ENCODE measurements around the gene PROSER3. TPM values are rescaled to one million over a fixed set of nuclear protein-coding genes. Genes with fewer than 3 reads are reported as not detected.

Gene PROSER3
- total and polyA plus RNA-seq, 8 donors: 7.2 to 19.6 (median 8.6) TPM

DNA sequence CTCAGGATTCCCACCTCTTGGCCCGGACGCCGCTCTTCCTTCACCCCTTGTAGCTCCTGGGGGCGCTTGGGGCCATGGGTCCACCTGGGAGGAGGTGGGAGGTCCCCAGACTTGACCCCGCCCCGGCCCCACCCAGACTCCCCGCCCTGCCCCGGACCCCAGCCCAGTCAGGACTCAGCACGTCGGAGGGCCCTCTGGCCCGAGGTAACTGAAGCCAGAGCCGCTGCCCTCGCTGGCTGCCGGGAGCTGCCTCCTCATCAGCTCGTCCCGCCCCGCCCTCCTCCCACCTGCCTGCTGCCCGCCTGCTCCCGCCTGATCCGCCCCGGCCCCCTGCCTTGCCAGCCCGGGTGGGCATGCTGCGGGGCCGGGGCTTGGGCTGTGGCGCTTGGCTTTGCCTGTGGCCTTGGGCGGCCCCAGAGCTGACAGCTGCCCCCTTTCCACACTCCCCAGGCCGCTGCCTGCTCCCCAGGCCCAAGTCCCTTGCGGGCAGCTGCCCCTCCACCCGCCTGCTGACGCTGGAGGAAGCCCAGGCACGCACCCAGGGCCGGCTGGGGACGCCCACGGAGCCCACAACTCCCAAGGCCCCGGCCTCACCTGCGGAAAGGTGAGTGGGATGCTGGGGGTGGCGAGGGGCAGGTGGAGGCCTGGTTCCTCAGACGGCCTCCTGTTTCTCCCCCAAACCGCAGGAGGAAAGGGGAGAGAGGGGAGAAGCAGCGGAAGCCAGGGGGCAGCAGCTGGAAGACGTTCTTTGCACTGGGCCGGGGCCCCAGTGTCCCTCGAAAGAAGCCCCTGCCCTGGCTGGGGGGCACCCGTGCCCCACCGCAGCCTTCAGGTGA, 26.7 kb downstream of the PROSER3 start:
- FAIRE-seq (no peak), DNase-seq (peak in 1 of 6 donors; percentile 72), ATAC-seq (peak in 1 of 4 donors; percentile 19)
- TF ChIP-seq, protein P1, sequence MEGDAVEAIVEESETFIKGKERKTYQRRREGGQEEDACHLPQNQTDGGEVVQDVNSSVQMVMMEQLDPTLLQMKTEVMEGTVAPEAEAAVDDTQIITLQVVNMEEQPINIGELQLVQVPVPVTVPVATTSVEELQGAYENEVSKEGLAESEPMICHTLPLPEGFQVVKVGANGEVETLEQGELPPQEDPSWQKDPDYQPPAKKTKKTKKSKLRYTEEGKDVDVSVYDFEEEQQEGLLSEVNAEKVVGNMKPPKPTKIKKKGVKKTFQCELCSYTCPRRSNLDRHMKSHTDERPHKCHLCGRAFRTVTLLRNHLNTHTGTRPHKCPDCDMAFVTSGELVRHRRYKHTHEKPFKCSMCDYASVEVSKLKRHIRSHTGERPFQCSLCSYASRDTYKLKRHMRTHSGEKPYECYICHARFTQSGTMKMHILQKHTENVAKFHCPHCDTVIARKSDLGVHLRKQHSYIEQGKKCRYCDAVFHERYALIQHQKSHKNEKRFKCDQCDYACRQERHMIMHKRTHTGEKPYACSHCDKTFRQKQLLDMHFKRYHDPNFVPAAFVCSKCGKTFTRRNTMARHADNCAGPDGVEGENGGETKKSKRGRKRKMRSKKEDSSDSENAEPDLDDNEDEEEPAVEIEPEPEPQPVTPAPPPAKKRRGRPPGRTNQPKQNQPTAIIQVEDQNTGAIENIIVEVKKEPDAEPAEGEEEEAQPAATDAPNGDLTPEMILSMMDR (IDR thresholded peaks at IDR 0.05): no peak
- Histone ChIP-seq H3K36me3 (no peaks in the 10 kb centered on the region), H3K4me3 (no peak overlapping the region), H3K27me3 (no peaks in the 10 kb centered on the region), H3K4me1 (no peaks in the 10 kb centered on the region), H3K9me3 (no peaks in the 10 kb centered on the region), H3K27ac (no peak overlapping the region)
- 85 to 86% methylated on average over 31 to 45 of the region's 45 CpGs for WGBS, 2 donors
- intact Hi-C loops (cut with DNase I): no loop called here

DNA sequence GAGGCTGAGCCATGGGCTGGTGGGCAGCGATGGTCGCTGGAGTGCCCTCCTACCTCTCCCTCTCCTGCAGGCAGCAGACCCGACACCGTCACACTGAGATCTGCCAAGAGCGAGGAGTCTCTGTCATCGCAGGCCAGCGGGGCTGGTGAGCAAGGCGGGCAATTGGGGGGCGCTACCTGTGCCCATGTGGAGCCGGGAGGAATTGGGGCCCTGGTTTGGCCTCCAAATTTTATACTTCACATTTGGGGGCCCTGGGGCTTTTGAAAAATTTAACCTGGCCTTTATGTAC, 27.3 kb downstream of the PROSER3 start:
- Histone ChIP-seq H3K9me3 (no peaks in the 10 kb centered on the region), H3K4me1 (no peaks in the 10 kb centered on the region), H3K27me3 (no peaks in the 10 kb centered on the region), H3K36me3 (no peaks in the 10 kb centered on the region), H3K27ac (no peak overlapping the region), H3K4me3 (no peak overlapping the region)
- 93 to 94% methylated on average over 10 of the region's 10 CpGs for WGBS, 2 donors
- FAIRE-seq: no peak
- no peak for ATAC-seq
- TF ChIP-seq, protein P1 (IDR thresholded peaks at IDR 0.05): no peak
- no peak for DNase-seq
- intact Hi-C loops (cut with DNase I): no loop called here

DNA sequence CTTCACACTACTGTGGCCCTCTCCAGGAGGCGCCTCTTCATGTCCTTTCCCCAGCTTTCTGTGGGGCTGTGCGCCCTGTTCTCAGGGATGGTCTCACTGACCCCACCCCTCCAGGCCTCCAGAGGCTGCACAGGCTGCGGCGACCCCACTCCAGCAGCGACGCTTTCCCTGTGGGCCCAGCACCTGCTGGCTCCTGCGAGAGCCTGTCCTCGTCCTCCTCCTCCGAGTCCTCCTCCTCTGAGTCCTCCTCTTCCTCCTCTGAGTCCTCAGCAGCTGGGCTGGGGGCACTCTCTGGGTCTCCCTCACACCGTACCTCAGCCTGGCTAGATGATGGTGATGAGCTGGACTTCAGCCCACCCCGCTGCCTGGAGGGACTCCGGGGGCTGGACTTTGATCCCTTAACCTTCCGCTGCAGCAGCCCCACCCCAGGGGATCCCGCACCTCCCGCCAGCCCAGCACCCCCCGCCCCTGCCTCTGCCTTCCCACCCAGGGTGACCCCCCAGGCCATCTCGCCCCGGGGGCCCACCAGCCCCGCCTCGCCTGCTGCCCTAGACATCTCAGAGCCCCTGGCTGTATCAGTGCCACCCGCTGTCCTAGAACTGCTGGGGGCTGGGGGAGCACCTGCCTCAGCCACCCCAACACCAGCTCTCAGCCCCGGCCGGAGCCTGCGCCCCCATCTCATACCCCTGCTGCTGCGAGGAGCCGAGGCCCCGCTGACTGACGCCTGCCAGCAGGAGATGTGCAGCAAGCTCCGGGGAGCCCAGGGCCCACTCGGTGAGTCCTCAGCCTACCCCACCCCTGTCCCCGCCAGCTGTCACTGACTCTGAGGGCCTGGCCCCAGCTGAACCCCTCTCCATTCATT, 28.6 kb downstream of the PROSER3 start:
- ATAC-seq (no peak), FAIRE-seq (no peak), DNase-seq (peak in 2 of 6 donors; percentile 31 to 74)
- intact Hi-C loops (cut with DNase I): no loop called here
- no peaks in the 10 kb centered on the region for H3K27me3 ChIP-seq
- H3K27ac ChIP-seq: no peak overlapping the region
- H3K9me3 ChIP-seq: no peaks in the 10 kb centered on the region
- H3K36me3 ChIP-seq: no peaks in the 10 kb centered on the region
- TF ChIP-seq, protein P1 (IDR thresholded peaks at IDR 0.05): no peak
- 87 to 88% methylated on average over 26 to 31 of the region's 31 CpGs for WGBS, 2 donors
- H3K4me3 ChIP-seq: no peak overlapping the region
- peaks cover 0 to 4% (median 0%) of the 10 kb centered on the region in 3 donors for H3K4me1 ChIP-seq

DNA sequence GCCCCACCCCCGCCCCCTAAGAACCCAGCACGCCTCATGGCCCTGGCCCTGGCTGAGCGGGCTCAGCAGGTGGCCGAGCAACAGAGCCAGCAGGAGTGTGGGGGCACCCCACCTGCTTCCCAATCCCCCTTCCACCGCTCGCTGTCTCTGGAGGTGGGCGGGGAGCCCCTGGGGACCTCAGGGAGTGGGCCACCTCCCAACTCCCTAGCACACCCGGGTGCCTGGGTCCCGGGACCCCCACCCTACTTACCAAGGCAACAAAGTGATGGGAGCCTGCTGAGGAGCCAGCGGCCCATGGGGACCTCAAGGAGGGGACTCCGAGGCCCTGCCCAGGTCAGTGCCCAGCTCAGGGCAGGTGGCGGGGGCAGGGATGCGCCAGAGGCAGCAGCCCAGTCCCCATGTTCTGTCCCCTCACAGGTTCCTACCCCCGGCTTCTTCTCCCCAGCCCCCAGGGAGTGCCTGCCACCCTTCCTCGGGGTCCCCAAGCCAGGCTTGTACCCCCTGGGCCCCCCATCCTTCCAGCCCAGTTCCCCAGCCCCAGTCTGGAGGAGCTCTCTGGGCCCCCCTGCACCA, 29.3 kb downstream of the PROSER3 start:
- H3K4me1 ChIP-seq: peaks cover 0 to 4% (median 0%) of the 10 kb centered on the region in 3 donors

More for the DNA sequence above, 29.3 kb downstream of the PROSER3 start:
- TF ChIP-seq, protein P1 (IDR thresholded peaks at IDR 0.05): no peak
- intact Hi-C loops (cut with DNase I): no loop called here
- DNase-seq (peak in 3 of 6 donors; percentile 25 to 78 (median 51)), FAIRE-seq (no peak), ATAC-seq (no peak)
- Histone ChIP-seq H3K27me3 (no peaks in the 10 kb centered on the region), H3K9me3 (no peaks in the 10 kb centered on the region), H3K27ac (no peak overlapping the region), H3K4me3 (no peak overlapping the region), H3K36me3 (no peaks in the 10 kb centered on the region)
- WGBS, 2 donors: 90 to 92% methylated on average over 15 of the region's 15 CpGs
